ENCODE results near the gene MARCHF5. TPM values are rescaled to one million over a fixed set of nuclear protein-coding genes. Genes with fewer than 3 reads are reported as not detected.
"Not testable (repeated sequence)": the region's sequence is repeated elsewhere in the genome, so short reads cannot be mapped to it uniquely, and the experiment has no call there.

The MARCHF5 gene
- total RNA-seq, 2 experiments from 2014 or later: 25.4 to 29.3 TPM

DNA sequence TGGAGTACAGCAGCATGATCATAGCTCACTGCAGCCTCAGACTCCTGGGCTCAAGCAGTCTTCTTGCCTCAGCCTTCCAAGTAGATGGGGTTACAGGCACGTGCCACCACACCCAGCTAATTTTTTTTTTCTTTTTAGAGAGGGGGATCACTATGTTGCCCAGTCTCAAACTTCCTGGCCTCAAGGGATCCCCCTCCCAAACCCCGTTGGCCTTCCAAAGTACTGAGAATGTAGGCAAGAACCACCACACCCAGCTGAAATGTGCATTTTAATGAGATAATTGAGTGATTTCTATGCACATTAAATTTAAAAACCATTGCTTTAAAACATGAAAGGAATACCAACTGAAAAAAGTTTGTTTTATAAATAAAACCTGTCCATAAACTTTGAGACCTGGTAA is 25.6 kb downstream of the MARCHF5 start:
- peaks cover 4% of the 10 kb centered on the region for H3K4me1 Mint-ChIP-seq (ENCODE audit: low read depth)
- no peaks in the 10 kb centered on the region for H3K27me3 Mint-ChIP-seq
- TF ChIP-seq, protein P1, sequence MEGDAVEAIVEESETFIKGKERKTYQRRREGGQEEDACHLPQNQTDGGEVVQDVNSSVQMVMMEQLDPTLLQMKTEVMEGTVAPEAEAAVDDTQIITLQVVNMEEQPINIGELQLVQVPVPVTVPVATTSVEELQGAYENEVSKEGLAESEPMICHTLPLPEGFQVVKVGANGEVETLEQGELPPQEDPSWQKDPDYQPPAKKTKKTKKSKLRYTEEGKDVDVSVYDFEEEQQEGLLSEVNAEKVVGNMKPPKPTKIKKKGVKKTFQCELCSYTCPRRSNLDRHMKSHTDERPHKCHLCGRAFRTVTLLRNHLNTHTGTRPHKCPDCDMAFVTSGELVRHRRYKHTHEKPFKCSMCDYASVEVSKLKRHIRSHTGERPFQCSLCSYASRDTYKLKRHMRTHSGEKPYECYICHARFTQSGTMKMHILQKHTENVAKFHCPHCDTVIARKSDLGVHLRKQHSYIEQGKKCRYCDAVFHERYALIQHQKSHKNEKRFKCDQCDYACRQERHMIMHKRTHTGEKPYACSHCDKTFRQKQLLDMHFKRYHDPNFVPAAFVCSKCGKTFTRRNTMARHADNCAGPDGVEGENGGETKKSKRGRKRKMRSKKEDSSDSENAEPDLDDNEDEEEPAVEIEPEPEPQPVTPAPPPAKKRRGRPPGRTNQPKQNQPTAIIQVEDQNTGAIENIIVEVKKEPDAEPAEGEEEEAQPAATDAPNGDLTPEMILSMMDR (IDR thresholded peaks at IDR 0.05): no peak
- POLR2A ChIA-PET: no interaction called here
- no peaks in the 10 kb centered on the region for H3K9me3 Mint-ChIP-seq
- intact Hi-C loops (cut with micrococcal nuclease): no loop called here
- DNase-seq (no peak), ATAC-seq (no peak)
- no peak overlapping the region for H3K27ac Mint-ChIP-seq
- H3K4me3 Mint-ChIP-seq: no peak overlapping the region
- CTCF ChIA-PET: no interaction called here
- H3K36me3 Mint-ChIP-seq (ENCODE audit: low read depth): peaks cover 40% of the 10 kb centered on the region

DNA sequence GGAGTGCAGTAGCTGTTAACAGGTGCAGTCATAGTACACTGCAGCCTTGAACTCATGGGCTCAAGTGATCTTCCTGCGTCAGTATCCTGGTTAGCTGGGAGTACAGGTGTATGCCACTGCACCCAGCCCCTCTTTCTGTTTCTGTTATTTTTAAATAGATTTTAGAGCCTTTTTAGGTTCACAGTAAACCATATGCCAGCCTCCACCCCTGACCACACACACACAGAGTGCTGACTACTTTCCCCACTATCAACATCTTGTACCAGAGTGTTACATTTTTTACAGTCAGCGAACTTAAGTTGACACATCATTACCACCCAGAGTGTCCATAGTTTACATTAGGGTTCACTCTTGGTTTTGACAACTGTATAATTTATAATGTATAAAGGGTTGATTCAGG is 32.1 kb downstream of the MARCHF5 start:
- H3K36me3 Mint-ChIP-seq (ENCODE audit: low read depth): peaks cover 25% of the 10 kb centered on the region
- H3K27ac Mint-ChIP-seq: no peak overlapping the region
- no peaks in the 10 kb centered on the region for H3K27me3 Mint-ChIP-seq
- H3K4me3 Mint-ChIP-seq: no peak overlapping the region
- peaks cover 15% of the 10 kb centered on the region for H3K4me1 Mint-ChIP-seq (ENCODE audit: low read depth)
- TF ChIP-seq, protein P1 (IDR thresholded peaks at IDR 0.05): no peak
- intact Hi-C loops (cut with micrococcal nuclease): no loop called here
- DNase-seq (no peak), ATAC-seq (no peak)
- CTCF ChIA-PET: no interaction called here
- no peaks in the 10 kb centered on the region for H3K9me3 Mint-ChIP-seq
- POLR2A ChIA-PET: interaction anchor here (1.5 kb wide), 1 partner anchor 13 kb away, joined by 3 read pairs; no protein-coding TSS in a partner anchor

DNA sequence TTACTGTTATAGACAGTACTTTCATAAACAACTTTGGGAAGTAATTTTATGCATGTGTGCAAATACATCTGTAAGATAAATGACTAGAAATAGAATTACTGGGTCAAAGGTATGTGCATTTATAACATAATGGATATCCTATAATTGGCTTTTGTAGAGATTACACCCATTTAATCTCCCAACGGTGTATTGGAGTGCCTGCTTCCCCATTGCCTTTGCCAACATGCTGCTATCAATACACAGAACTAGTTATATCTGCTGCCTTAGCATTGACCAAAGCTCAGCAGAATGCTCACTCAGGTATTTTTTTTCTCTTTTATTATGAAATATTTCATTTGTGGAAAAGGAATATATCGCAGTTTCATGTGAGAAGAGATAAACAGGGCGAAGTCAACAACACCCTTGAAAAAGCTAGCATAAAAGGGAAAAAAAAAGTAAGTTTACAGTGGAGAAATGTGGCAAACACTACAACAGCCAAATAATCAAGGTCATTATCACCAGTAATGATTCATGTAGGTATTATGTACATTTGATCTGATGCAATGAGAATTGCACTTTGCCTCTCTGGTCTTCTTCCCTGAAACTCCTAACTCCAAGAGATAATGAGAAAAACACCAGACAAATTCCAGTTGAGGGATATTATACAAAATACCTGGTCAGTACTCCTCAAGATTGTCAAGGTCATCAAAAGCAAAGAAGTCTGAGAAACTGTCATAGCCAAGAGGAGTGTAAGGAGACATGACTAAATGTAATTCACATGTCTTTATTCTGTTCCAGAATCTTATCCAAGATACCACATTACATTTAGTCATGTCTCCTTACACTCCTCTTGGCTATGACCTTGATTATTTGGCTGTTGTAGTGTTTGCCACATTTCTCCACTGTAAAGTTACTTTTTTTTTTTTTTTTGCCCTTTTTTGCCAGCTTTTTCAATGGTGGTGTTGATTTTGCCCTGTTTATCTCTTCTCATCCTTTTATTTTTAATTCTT is 36.8 kb downstream of the MARCHF5 start:
- POLR2A ChIA-PET: interaction anchor here (0.8 kb wide), 1 partner anchor 13 kb away, joined by 5 read pairs; no protein-coding TSS in a partner anchor
- TF ChIP-seq, protein P1 (IDR thresholded peaks at IDR 0.05): no peak
- intact Hi-C loops (cut with micrococcal nuclease): no loop called here
- H3K4me1 Mint-ChIP-seq (ENCODE audit: low read depth): peaks cover 26% of the 10 kb centered on the region
- CTCF ChIA-PET: no interaction called here
- no peaks in the 10 kb centered on the region for H3K9me3 Mint-ChIP-seq
- H3K27ac Mint-ChIP-seq: no peak overlapping the region
- peaks cover 12% of the 10 kb centered on the region for H3K36me3 Mint-ChIP-seq (ENCODE audit: low read depth)
- H3K4me3 Mint-ChIP-seq: no peak overlapping the region
- H3K27me3 Mint-ChIP-seq: no peaks in the 10 kb centered on the region
- DNase-seq (no peak), ATAC-seq (no peak)

DNA sequence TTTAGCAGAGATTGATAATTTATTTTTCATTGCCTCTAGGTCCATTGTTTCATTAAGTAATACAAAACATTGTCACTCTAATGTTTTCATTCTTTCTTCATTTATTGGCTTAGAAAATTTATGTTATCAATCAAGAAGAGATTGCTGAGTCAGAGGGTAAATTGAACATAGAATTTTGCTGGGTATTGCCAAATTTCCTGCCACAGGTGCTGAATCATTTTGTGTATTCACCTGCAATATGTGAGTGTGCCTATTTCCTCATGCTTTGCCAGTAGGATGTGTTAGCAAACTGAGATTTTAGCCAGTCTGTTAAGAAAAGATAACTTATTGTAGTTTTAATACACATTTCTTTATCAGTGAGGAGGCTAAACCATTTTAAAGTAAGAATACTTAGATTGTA is 38.0 kb downstream of the MARCHF5 start:
- ChIA-PET POLR2A (no interaction called here), CTCF (no interaction called here)
- TF ChIP-seq, protein P1 (IDR thresholded peaks at IDR 0.05): no peak
- no peak overlapping the region for H3K27ac Mint-ChIP-seq
- DNase-seq: no peak
- H3K4me1 Mint-ChIP-seq (ENCODE audit: low read depth): peaks cover 21% of the 10 kb centered on the region
- no peak overlapping the region for H3K4me3 Mint-ChIP-seq
- intact Hi-C loops (cut with micrococcal nuclease): no loop called here
- H3K36me3 Mint-ChIP-seq (ENCODE audit: low read depth): peaks cover 9% of the 10 kb centered on the region
- ATAC-seq: no peak
- no peaks in the 10 kb centered on the region for H3K9me3 Mint-ChIP-seq
- no peaks in the 10 kb centered on the region for H3K27me3 Mint-ChIP-seq

DNA sequence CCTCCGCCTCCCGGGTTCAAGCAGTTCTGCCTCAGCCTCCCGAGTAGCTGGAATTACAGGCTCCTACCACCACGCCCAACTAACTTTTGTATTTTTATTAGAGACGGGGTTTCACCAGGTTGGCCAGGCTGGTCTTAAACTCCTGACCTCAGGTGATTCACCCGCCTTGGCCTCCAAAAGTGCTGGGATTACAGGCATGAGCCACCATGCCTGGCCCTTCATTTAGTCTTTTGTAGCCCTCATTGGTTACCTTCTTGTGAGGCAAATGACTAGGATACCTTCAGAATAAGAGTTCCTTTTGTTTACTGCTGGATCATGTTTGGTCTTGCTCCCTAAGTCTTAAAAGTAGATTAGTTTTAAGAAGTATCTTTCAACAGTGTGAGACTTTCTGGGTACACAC is 39.0 kb downstream of the MARCHF5 start:
- intact Hi-C loops (cut with micrococcal nuclease); ATAC-seq; H3K9me3 Mint-ChIP-seq; POLR2A ChIA-PET; H3K36me3 Mint-ChIP-seq (ENCODE audit: low read depth); H3K27ac Mint-ChIP-seq; H3K4me3 Mint-ChIP-seq; H3K27me3 Mint-ChIP-seq; DNase-seq: not testable (repeated sequence)
- peaks cover 20% of the 10 kb centered on the region for H3K4me1 Mint-ChIP-seq (ENCODE audit: low read depth)
- CTCF ChIA-PET: interaction anchor here (0.6 kb wide), 1 partner anchor 18 kb away, joined by 3 read pairs; no protein-coding TSS in a partner anchor

Measured in activated CD8-positive, alpha-beta T cell treated with anti-CD3 and anti-CD28 coated beads for 36 hours (primary cell).